Measurements from ENCODE around the gene ZFP92. TPM values are rescaled to one million over a fixed set of nuclear protein-coding genes. Genes with fewer than 3 reads are reported as not detected.
"Not testable (repeated sequence)": the region's sequence is repeated elsewhere in the genome, so short reads cannot be mapped to it uniquely, and the experiment has no call there.

ZFP92 gene
- total RNA-seq, 1 donor from 2014 or later = 1.0 TPM

GRCh38 chrX:153384973-153385372 lies 26.3 kb upstream of the ZFP92 start:
- not testable (repeated sequence) for H3K4me3 ChIP-seq (ENCODE audit: low read length in 3 of 3); H3K9ac ChIP-seq (ENCODE audit: low read depth in 1 of 3, low read length in 3 of 3); H3K36me3 ChIP-seq (ENCODE audit: control insufficient read depth in 3 of 3, insufficient read depth in 3 of 3, low read length in 3 of 3); H3K27me3 ChIP-seq (ENCODE audit: control insufficient read depth in 3 of 3, insufficient read depth in 3 of 3, low read length in 3 of 3); H3K9me3 ChIP-seq (ENCODE audit: control insufficient read depth in 3 of 3, low read length in 3 of 3); H3K27ac ChIP-seq (ENCODE audit: low read depth, low read length); H3K4me1 ChIP-seq (ENCODE audit: control insufficient read depth in 3 of 3, insufficient read depth in 3 of 3, low read length in 3 of 3)

- H3K36me3 ChIP-seq (ENCODE audit: control insufficient read depth in 3 of 3, insufficient read depth in 3 of 3, low read length in 3 of 3) = no peaks in the 10 kb centered on the region
These were observed 25.2 kb upstream of the ZFP92 start for GRCh38 chrX:153386097-153386496.

GRCh38 chrX:153387345-153387744 lies 23.9 kb upstream of the ZFP92 start:
- H3K27me3 ChIP-seq (ENCODE audit: control insufficient read depth in 3 of 3, insufficient read depth in 3 of 3, low read length in 3 of 3) = no peaks in the 10 kb centered on the region
- H3K27ac ChIP-seq (ENCODE audit: low read depth, low read length) = no peak overlapping the region
- no peak overlapping the region for H3K4me3 ChIP-seq (ENCODE audit: low read length in 3 of 3)
- H3K9ac ChIP-seq (ENCODE audit: low read depth in 1 of 3, low read length in 3 of 3) = no peak overlapping the region
- H3K4me1 ChIP-seq (ENCODE audit: control insufficient read depth in 3 of 3, insufficient read depth in 3 of 3, low read length in 3 of 3) = no peaks in the 10 kb centered on the region
- H3K36me3 ChIP-seq (ENCODE audit: control insufficient read depth in 3 of 3, insufficient read depth in 3 of 3, low read length in 3 of 3) = no peaks in the 10 kb centered on the region
- no peaks in the 10 kb centered on the region for H3K9me3 ChIP-seq (ENCODE audit: control insufficient read depth in 3 of 3, low read length in 3 of 3)

More at GRCh38 chrX:153386097-153386496, 25.2 kb upstream of the ZFP92 start:
- Histone ChIP-seq H3K9ac (ENCODE audit: low read depth in 1 of 3, low read length in 3 of 3) (no peak overlapping the region), H3K27me3 (ENCODE audit: control insufficient read depth in 3 of 3, insufficient read depth in 3 of 3, low read length in 3 of 3) (no peaks in the 10 kb centered on the region), H3K4me3 (ENCODE audit: low read length in 3 of 3) (no peak overlapping the region), H3K9me3 (ENCODE audit: control insufficient read depth in 3 of 3, low read length in 3 of 3) (no peaks in the 10 kb centered on the region), H3K27ac (ENCODE audit: low read depth, low read length) (no peak overlapping the region), H3K4me1 (ENCODE audit: control insufficient read depth in 3 of 3, insufficient read depth in 3 of 3, low read length in 3 of 3) (no peaks in the 10 kb centered on the region)

- no peaks in the 10 kb centered on the region for H3K4me1 ChIP-seq (ENCODE audit: control insufficient read depth in 3 of 3, insufficient read depth in 3 of 3, low read length in 3 of 3)
- H3K9ac ChIP-seq (ENCODE audit: low read depth in 1 of 3, low read length in 3 of 3) = no peak overlapping the region
- no peak overlapping the region for H3K4me3 ChIP-seq (ENCODE audit: low read length in 3 of 3)
- no peaks in the 10 kb centered on the region for H3K27me3 ChIP-seq (ENCODE audit: control insufficient read depth in 3 of 3, insufficient read depth in 3 of 3, low read length in 3 of 3)
- no peaks in the 10 kb centered on the region for H3K36me3 ChIP-seq (ENCODE audit: control insufficient read depth in 3 of 3, insufficient read depth in 3 of 3, low read length in 3 of 3)
- H3K9me3 ChIP-seq (ENCODE audit: control insufficient read depth in 3 of 3, low read length in 3 of 3) = no peaks in the 10 kb centered on the region
- no peak overlapping the region for H3K27ac ChIP-seq (ENCODE audit: low read depth, low read length)
These were observed 23.1 kb upstream of the ZFP92 start for GRCh38 chrX:153387987-153388721.

GRCh38 chrX:153388722-153389459 lies 22.4 kb upstream of the ZFP92 start:
- H3K4me1 ChIP-seq (ENCODE audit: control insufficient read depth in 3 of 3, insufficient read depth in 3 of 3, low read length in 3 of 3) = no peaks in the 10 kb centered on the region
- H3K9ac ChIP-seq (ENCODE audit: low read depth in 1 of 3, low read length in 3 of 3) = no peak overlapping the region
- no peaks in the 10 kb centered on the region for H3K27me3 ChIP-seq (ENCODE audit: control insufficient read depth in 3 of 3, insufficient read depth in 3 of 3, low read length in 3 of 3)
- no peak overlapping the region for H3K4me3 ChIP-seq (ENCODE audit: low read length in 3 of 3)
- H3K36me3 ChIP-seq (ENCODE audit: control insufficient read depth in 3 of 3, insufficient read depth in 3 of 3, low read length in 3 of 3) = no peaks in the 10 kb centered on the region
- H3K27ac ChIP-seq (ENCODE audit: low read depth, low read length) = no peak overlapping the region
- H3K9me3 ChIP-seq (ENCODE audit: control insufficient read depth in 3 of 3, low read length in 3 of 3) = no peaks in the 10 kb centered on the region

- not testable (repeated sequence) for H3K4me1 ChIP-seq (ENCODE audit: control insufficient read depth in 3 of 3, insufficient read depth in 3 of 3, low read length in 3 of 3); H3K4me3 ChIP-seq (ENCODE audit: low read length in 3 of 3); H3K9me3 ChIP-seq (ENCODE audit: control insufficient read depth in 3 of 3, low read length in 3 of 3); H3K9ac ChIP-seq (ENCODE audit: low read depth in 1 of 3, low read length in 3 of 3); H3K36me3 ChIP-seq (ENCODE audit: control insufficient read depth in 3 of 3, insufficient read depth in 3 of 3, low read length in 3 of 3); H3K27ac ChIP-seq (ENCODE audit: low read depth, low read length); H3K27me3 ChIP-seq (ENCODE audit: control insufficient read depth in 3 of 3, insufficient read depth in 3 of 3, low read length in 3 of 3)
These were observed 21.9 kb upstream of the ZFP92 start for GRCh38 chrX:153389460-153389768.

GRCh38 chrX:153392642-153393321 lies 18.5 kb upstream of the ZFP92 start:
- Histone ChIP-seq H3K9me3 (ENCODE audit: control insufficient read depth in 3 of 3, low read length in 3 of 3) (no peaks in the 10 kb centered on the region), H3K27me3 (ENCODE audit: control insufficient read depth in 3 of 3, insufficient read depth in 3 of 3, low read length in 3 of 3) (no peaks in the 10 kb centered on the region), H3K36me3 (ENCODE audit: control insufficient read depth in 3 of 3, insufficient read depth in 3 of 3, low read length in 3 of 3) (no peaks in the 10 kb centered on the region), H3K4me1 (ENCODE audit: control insufficient read depth in 3 of 3, insufficient read depth in 3 of 3, low read length in 3 of 3) (no peaks in the 10 kb centered on the region), H3K4me3 (ENCODE audit: low read length in 3 of 3) (no peak overlapping the region), H3K9ac (ENCODE audit: low read depth in 1 of 3, low read length in 3 of 3) (no peak overlapping the region), H3K27ac (ENCODE audit: low read depth, low read length) (no peak overlapping the region)

GRCh38 chrX:153394612-153395011 lies 16.7 kb upstream of the ZFP92 start:
- no peaks in the 10 kb centered on the region for H3K27me3 ChIP-seq (ENCODE audit: control insufficient read depth in 3 of 3, insufficient read depth in 3 of 3, low read length in 3 of 3)
- H3K4me1 ChIP-seq (ENCODE audit: control insufficient read depth in 3 of 3, insufficient read depth in 3 of 3, low read length in 3 of 3) = no peaks in the 10 kb centered on the region
- no peak overlapping the region for H3K4me3 ChIP-seq (ENCODE audit: low read length in 3 of 3)
- H3K9ac ChIP-seq (ENCODE audit: low read depth in 1 of 3, low read length in 3 of 3) = no peak overlapping the region
- no peak overlapping the region for H3K27ac ChIP-seq (ENCODE audit: low read depth, low read length)
- H3K9me3 ChIP-seq (ENCODE audit: control insufficient read depth in 3 of 3, low read length in 3 of 3) = no peaks in the 10 kb centered on the region
- H3K36me3 ChIP-seq (ENCODE audit: control insufficient read depth in 3 of 3, insufficient read depth in 3 of 3, low read length in 3 of 3) = no peaks in the 10 kb centered on the region

GRCh38 chrX:153395613-153396319 lies 15.5 kb upstream of the ZFP92 start:
- Histone ChIP-seq H3K4me3 (ENCODE audit: low read length in 3 of 3) (no peak overlapping the region), H3K27me3 (ENCODE audit: control insufficient read depth in 3 of 3, insufficient read depth in 3 of 3, low read length in 3 of 3) (no peaks in the 10 kb centered on the region), H3K4me1 (ENCODE audit: control insufficient read depth in 3 of 3, insufficient read depth in 3 of 3, low read length in 3 of 3) (no peaks in the 10 kb centered on the region), H3K27ac (ENCODE audit: low read depth, low read length) (no peak overlapping the region), H3K36me3 (ENCODE audit: control insufficient read depth in 3 of 3, insufficient read depth in 3 of 3, low read length in 3 of 3) (no peaks in the 10 kb centered on the region), H3K9ac (ENCODE audit: low read depth in 1 of 3, low read length in 3 of 3) (no peak overlapping the region), H3K9me3 (ENCODE audit: control insufficient read depth in 3 of 3, low read length in 3 of 3) (no peaks in the 10 kb centered on the region)
